ENCODE results near the gene TMEM234. TPM values are rescaled to one million over a fixed set of nuclear protein-coding genes. Genes with fewer than 3 reads are reported as not detected.

TMEM234 gene
- total and polyA plus RNA-seq, 2 of the 8 experiments (the other 6 are each of a cell fraction or from before 2014, with no cell fraction given), result 8.7 to 8.9 TPM

- TF ChIP-seq, protein P1, sequence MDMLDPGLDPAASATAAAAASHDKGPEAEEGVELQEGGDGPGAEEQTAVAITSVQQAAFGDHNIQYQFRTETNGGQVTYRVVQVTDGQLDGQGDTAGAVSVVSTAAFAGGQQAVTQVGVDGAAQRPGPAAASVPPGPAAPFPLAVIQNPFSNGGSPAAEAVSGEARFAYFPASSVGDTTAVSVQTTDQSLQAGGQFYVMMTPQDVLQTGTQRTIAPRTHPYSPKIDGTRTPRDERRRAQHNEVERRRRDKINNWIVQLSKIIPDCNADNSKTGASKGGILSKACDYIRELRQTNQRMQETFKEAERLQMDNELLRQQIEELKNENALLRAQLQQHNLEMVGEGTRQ (IDR thresholded peaks at IDR 0.05; ENCODE audit: low read length), result no peak
- TF ChIP-seq KDM5A (IDR thresholded peaks at IDR 0.05; ENCODE audit: low read length) (no peak), SIRT6 (IDR thresholded peaks at IDR 0.05; ENCODE audit: low read length) (no peak), MAFK (IDR thresholded peaks at IDR 0.05; ENCODE audit: low read depth, low read length) (no peak), SP1 (IDR thresholded peaks at IDR 0.05; ENCODE audit: low read depth, low read length) (no peak)
These were observed 10.6 kb upstream of the TMEM234 start (continued) for GRCh38 chr1:32232558-32233304.

All from H1 (cell line).